Transverse colon (tissue), 4 donors: ENCODE results near the gene DSCAM. TPM values are rescaled to one million over a fixed set of nuclear protein-coding genes. Genes with fewer than 3 reads are reported as not detected.

Experiments used
- DNase-seq: peaks from one replicate; pipeline ENCODE4 v3.0.0-alpha.2; 2019
- H3K27ac ChIP-seq, 4 donors: fragments of 200-600 bp; sonication (generic); 2 replicates each; pipeline ENCODE4 v1.5.1; 2016 to 2018; ENCODE audit warnings: inconsistent platforms in 4 of 4
- H3K27me3 ChIP-seq: fragments of 200-600 bp; sonication (generic); 2 replicates; pipeline ENCODE4 v1.5.1; 2017; ENCODE audit warnings: inconsistent platforms
- H3K36me3 ChIP-seq, 4 donors: fragments of 200-600 bp; sonication (generic); 2 replicates each; pipeline ENCODE4 v1.5.1; 2017 to 2019; ENCODE audit warnings: inconsistent platforms in 4 of 4
- H3K4me1 ChIP-seq, 4 donors: fragments of 200-600 bp; sonication (generic); 2 replicates each; pipeline ENCODE4 v1.5.1; 2017 to 2020; ENCODE audit warnings: inconsistent platforms in 4 of 4
- H3K4me3 ChIP-seq, 4 donors: fragments of 200-600 bp; sonication (generic); 1 replicate in 1 of 4; 2 replicates in 3 of 4; pipeline versions ENCODE4 v1.5.1 to v1.6.1; 2017 to 2019; ENCODE audit warnings: inconsistent platforms in 4 of 4
- H3K9me3 ChIP-seq, 2 donors: fragments of 200-600 bp; sonication (generic); 2 replicates each; pipeline ENCODE4 v1.5.1; 2017 to 2019; ENCODE audit warnings: inconsistent platforms in 2 of 2
- CTCF ChIP-seq, 5 experiments: fragments of 200-600 bp in 3 of 5; fragments of 450-650 bp in 2 of 5; sonication (generic) in 3 of 5; IDR thresholded peaks; 1 replicate in 2 of 5; 2 replicates in 3 of 5; pipeline ENCODE4 v1.5.1; 2016 to 2017; ENCODE audit warnings: antibody characterized with exemption in 5 of 5, inconsistent platforms in 3 of 5, mild to moderate bottlenecking in 2 of 5, moderate library complexity in 1 of 5
- EP300 ChIP-seq: sonication (generic); formaldehyde crosslinking; IDR thresholded peaks from one replicate; pipeline ENCODE4 v1.6.1; 2017; ENCODE audit warnings: antibody characterized with exemption, low read depth
- POLR2A ChIP-seq: fragments of 450-650 bp; IDR thresholded peaks from one replicate; pipeline ENCODE4 v1.6.1; 2016; ENCODE audit warnings: antibody characterized with exemption, mild to moderate bottlenecking, moderate library complexity
- POLR2AphosphoS5 ChIP-seq, 3 donors: sonication (generic); formaldehyde crosslinking; IDR thresholded peaks; one replicate each; pipeline ENCODE4 v1.6.1; 2016; ENCODE audit warnings: antibody characterized with exemption in 3 of 3
- WGBS, 2 donors: methylation state at CpG; one replicate each; pipeline ENCODE4 v1.1.5; 2018; ENCODE audit warnings: low coverage in 1 of 2; 5-methylcytosine and 5-hydroxymethylcytosine counted together
- in situ Hi-C, 4 donors: fragments of 200-750 bp; cut with MboI; loops; one replicate each; pipeline versions ENCODE4 v1.15.0 to v1.15.1; 2017; ENCODE audit warnings: low sequenced_read_pairs in 3 of 4, low pct_ligation_motif_present in 1 of 4, low pct_unique_long_range_greater_than_20kb in 1 of 4
- intact Hi-C: fragments of 100-400 bp; cut with DNase I; formaldehyde crosslinking; loops from one replicate; pipeline ENCODE4 v1.15.1; 2023; ENCODE audit warnings: low total_unique reads
- total RNA-seq, 4 donors: library from RNA; depleted of rRNA; stranded (reverse); fragments of >200 nt; gene quantifications; one replicate each; pipeline ENCODE4 v1.1.0, GENCODE V29; 2016

DSCAM gene
- total RNA-seq, 4 donors from 2014 or later, result 0.16 TPM; not detected in 3

- Histone ChIP-seq H3K27ac (no peak overlapping the region), H3K4me3 (peak overlapping the region in 1 of 4 donors; percentile 14), H3K36me3 (no peaks in the 10 kb centered on the region), H3K4me1 (no peaks in the 10 kb centered on the region), H3K9me3 (no peaks in the 10 kb centered on the region), H3K27me3 (peaks cover 57% of the 10 kb centered on the region)
- TF ChIP-seq POLR2AphosphoS5 (IDR thresholded peaks at IDR 0.05) (no peak), CTCF (IDR thresholded peaks at IDR 0.05) (peak in 1 of 5 experiments; percentile 12), EP300 (no peak)
- in situ Hi-C loops, result no loop called here
- 14% methylated on average over 27 of the region's 39 CpGs; no CpG with 5 or more reads in 1 of the 2 donors for WGBS, 2 donors
- no peak for DNase-seq
- intact Hi-C loops, result no loop called here
Observed at GRCh38 chr21:40841524-40842196, 5.3 kb downstream of the DSCAM start.

- 45 to 62% methylated on average over 10 to 15 of the region's 15 CpGs for WGBS, 2 donors
- in situ Hi-C loops, result no loop called here
- H3K4me1 ChIP-seq, result no peaks in the 10 kb centered on the region
- H3K27me3 ChIP-seq, result peaks cover 48% of the 10 kb centered on the region
- TF ChIP-seq POLR2AphosphoS5 (IDR thresholded peaks at IDR 0.05) (no peak), POLR2A (no peak), EP300 (no peak)
- no peak for DNase-seq
- H3K9me3 ChIP-seq, result no peaks in the 10 kb centered on the region
- H3K36me3 ChIP-seq, result no peaks in the 10 kb centered on the region
- no peak overlapping the region for H3K27ac ChIP-seq
- intact Hi-C loops, result no loop called here
- H3K4me3 ChIP-seq, result no peak overlapping the region
Observed at GRCh38 chr21:40840401-40841125, 6.4 kb downstream of the DSCAM start.

DNA sequence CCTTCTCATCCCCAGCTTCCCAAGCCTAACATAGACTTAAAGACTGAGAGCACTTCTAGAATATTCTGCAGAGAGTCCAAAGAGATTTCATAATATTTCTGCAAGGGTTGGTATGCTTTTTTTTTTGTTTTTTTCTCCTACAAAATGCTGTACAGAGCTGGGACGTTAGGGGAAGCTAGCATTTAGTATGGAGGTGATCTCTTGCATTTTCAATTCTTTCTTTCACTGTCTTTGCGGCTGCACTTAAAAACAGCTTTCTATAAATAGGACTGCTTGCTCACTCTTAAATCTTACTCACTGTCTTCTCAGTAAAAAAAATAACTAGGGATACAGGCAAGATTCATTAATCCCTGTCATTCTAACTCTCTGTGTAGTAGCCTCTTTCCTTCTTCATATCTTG, 7.4 kb downstream of the DSCAM start:
- Histone ChIP-seq H3K36me3 (no peaks in the 10 kb centered on the region), H3K4me1 (no peaks in the 10 kb centered on the region), H3K27ac (no peak overlapping the region), H3K27me3 (peaks cover 37% of the 10 kb centered on the region), H3K9me3 (no peaks in the 10 kb centered on the region), H3K4me3 (no peak overlapping the region)
- TF ChIP-seq POLR2AphosphoS5 (IDR thresholded peaks at IDR 0.05) (no peak), EP300 (no peak), CTCF (IDR thresholded peaks at IDR 0.05) (no peak), POLR2A (no peak)
- in situ Hi-C loops, result no loop called here
- intact Hi-C loops, result no loop called here
- WGBS, 2 donors, result 31 to 40% methylated on average over 2 of the region's 2 CpGs
- DNase-seq, result no peak

GRCh38 chr21:40837456-40837855, 9.5 kb downstream of the DSCAM start:
- in situ Hi-C loops (no loop called here), intact Hi-C loops (no loop called here)
- Histone ChIP-seq H3K4me3 (no peak overlapping the region), H3K4me1 (no peaks in the 10 kb centered on the region), H3K36me3 (no peaks in the 10 kb centered on the region), H3K27ac (no peak overlapping the region), H3K27me3 (peaks cover 30% of the 10 kb centered on the region), H3K9me3 (no peaks in the 10 kb centered on the region)
- DNase-seq, result no peak
- no peak for TF ChIP-seq EP300
- TF ChIP-seq POLR2A, result no peak
- 76 to 89% methylated on average over 2 to 5 of the region's 5 CpGs for WGBS, 2 donors

GRCh38 chr21:40835184-40835694, 11.7 kb downstream of the DSCAM start:
- Histone ChIP-seq H3K27ac (no peak overlapping the region), H3K27me3 (peaks cover 8% of the 10 kb centered on the region), H3K9me3 (no peaks in the 10 kb centered on the region), H3K36me3 (no peaks in the 10 kb centered on the region), H3K4me3 (no peak overlapping the region), H3K4me1 (no peaks in the 10 kb centered on the region)
- TF ChIP-seq POLR2A, result no peak
- DNase-seq, result no peak
- intact Hi-C loops (no loop called here), in situ Hi-C loops (no loop called here)
- 63 to 64% methylated on average over 2 of the region's 2 CpGs for WGBS, 2 donors
